Measurements from ENCODE around the gene RNF2.

DNA sequence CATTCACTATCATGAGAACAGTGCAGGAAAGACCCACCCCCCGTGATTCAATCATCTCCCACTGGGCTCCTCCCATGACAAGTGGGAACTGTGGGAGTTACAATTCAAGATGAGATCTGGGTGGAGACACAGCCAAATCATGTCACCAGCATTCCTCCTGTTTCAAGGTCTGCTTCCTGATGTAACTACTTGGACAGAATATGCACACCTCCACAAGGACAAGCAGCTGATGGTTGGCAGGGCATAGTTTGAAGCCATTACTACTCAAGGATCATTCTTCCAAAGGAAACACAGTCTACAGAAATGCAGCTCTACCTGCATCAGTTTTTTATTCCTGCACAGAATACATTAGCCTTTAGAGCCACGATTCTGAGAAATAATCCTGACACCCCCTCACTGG is 28.5 kb upstream of the RNF2 start:
- TF ChIP-seq, protein P1, sequence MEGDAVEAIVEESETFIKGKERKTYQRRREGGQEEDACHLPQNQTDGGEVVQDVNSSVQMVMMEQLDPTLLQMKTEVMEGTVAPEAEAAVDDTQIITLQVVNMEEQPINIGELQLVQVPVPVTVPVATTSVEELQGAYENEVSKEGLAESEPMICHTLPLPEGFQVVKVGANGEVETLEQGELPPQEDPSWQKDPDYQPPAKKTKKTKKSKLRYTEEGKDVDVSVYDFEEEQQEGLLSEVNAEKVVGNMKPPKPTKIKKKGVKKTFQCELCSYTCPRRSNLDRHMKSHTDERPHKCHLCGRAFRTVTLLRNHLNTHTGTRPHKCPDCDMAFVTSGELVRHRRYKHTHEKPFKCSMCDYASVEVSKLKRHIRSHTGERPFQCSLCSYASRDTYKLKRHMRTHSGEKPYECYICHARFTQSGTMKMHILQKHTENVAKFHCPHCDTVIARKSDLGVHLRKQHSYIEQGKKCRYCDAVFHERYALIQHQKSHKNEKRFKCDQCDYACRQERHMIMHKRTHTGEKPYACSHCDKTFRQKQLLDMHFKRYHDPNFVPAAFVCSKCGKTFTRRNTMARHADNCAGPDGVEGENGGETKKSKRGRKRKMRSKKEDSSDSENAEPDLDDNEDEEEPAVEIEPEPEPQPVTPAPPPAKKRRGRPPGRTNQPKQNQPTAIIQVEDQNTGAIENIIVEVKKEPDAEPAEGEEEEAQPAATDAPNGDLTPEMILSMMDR (IDR thresholded peaks at IDR 0.05), result no peak
- TF ChIP-seq POLR2A (IDR thresholded peaks at IDR 0.05), result no peak

Measured in esophagus squamous epithelium (tissue), 4 donors.